HepG2 (cell line): ENCODE results near the gene ZNF853. TPM values are rescaled to one million over a fixed set of nuclear protein-coding genes. Genes with fewer than 3 reads are reported as not detected.
A peak's percentile ranks its signal among the peaks of the same experiment; 100 is the strongest.

Source experiments
- AGO2 ChIP-seq: fragments of 200-400 bp; formaldehyde crosslinking; optimal IDR thresholded peaks from 2 replicates; pipeline ENCODE3; 2017; ENCODE audit warnings: mild to moderate bottlenecking, low read depth, low read length, moderate library complexity
- ARNT2 ChIP-seq: sonication (generic); formaldehyde crosslinking; IDR thresholded peaks from 2 replicates; pipeline ENCODE4 v1.8.0; 2022; ENCODE audit warnings: mild to moderate bottlenecking, low read depth, missing genetic modification reagents, moderate library complexity
- FOXC1 ChIP-seq: sonication (generic); formaldehyde crosslinking; IDR thresholded peaks from 2 replicates; pipeline ENCODE4 v1.8.0; 2022; ENCODE audit warnings: mild to moderate bottlenecking, missing genetic modification reagents, borderline replicate concordance
- GTF2F1 ChIP-seq: fragments of 150-350 bp; IDR thresholded peaks from 2 replicates; pipeline ENCODE4 v1.6.1; 2014; ENCODE audit warnings: low read length
- IKZF1 ChIP-seq: fragments of 450-650 bp; IDR thresholded peaks from 2 replicates; pipeline ENCODE4 v1.7.1; 2016
- MEF2D ChIP-seq: sonication (generic); formaldehyde crosslinking; IDR thresholded peaks from 2 replicates; pipeline ENCODE4 v1.5.1; 2020; ENCODE audit warnings: mild to moderate bottlenecking, missing genetic modification reagents
- MIER3 ChIP-seq: IDR thresholded peaks from 2 replicates; pipeline ENCODE4 v1.6.1; 2016; ENCODE audit warnings: missing compliant biosample characterization, borderline replicate concordance
- SALL1 ChIP-seq: sonication (generic); formaldehyde crosslinking; IDR thresholded peaks from 2 replicates; pipeline ENCODE4 v1.8.0; 2022; ENCODE audit warnings: mild to moderate bottlenecking, missing genetic modification reagents
- SUZ12 ChIP-seq: fragments of 150-350 bp; IDR thresholded peaks from 2 replicates; pipeline ENCODE4 v1.6.1; 2014; ENCODE audit warnings: low read depth, low read length
- TAF1 ChIP-seq: sonication (generic); formaldehyde crosslinking; IDR thresholded peaks from 2 replicates; pipeline ENCODE4 v1.4.0; 2020; ENCODE audit warnings: missing genetic modification reagents
- TCF7L2 ChIP-seq: IDR thresholded peaks from 2 replicates; pipeline ENCODE4 v1.6.1; 2011; ENCODE audit warnings: mild to moderate bottlenecking, low read depth, low read length, moderate library complexity
- YEATS2 ChIP-seq: sonication (generic); formaldehyde crosslinking; IDR thresholded peaks from 2 replicates; pipeline ENCODE4 v1.4.0; 2020; ENCODE audit warnings: missing genetic modification reagents, borderline replicate concordance
- ZNF138 ChIP-seq: sonication (generic); formaldehyde crosslinking; IDR thresholded peaks from 2 replicates; pipeline ENCODE4 v1.5.0; 2020; ENCODE audit warnings: mild to moderate bottlenecking, low read depth, missing genetic modification reagents
- ZNF224 ChIP-seq: sonication (generic); formaldehyde crosslinking; IDR thresholded peaks from 2 replicates; pipeline ENCODE4 v1.5.0; 2020; ENCODE audit warnings: mild to moderate bottlenecking, missing genetic modification reagents
- ZNF317 ChIP-seq: sonication (generic); formaldehyde crosslinking; IDR thresholded peaks from 2 replicates; pipeline ENCODE4 v1.5.0; 2020; ENCODE audit warnings: mild to moderate bottlenecking, missing genetic modification reagents
- ZNF432 ChIP-seq: sonication (generic); formaldehyde crosslinking; IDR thresholded peaks from 2 replicates; pipeline ENCODE4 v1.5.0; 2020; ENCODE audit warnings: missing genetic modification reagents, mild to moderate bottlenecking, borderline replicate concordance
- ZNF558 ChIP-seq: sonication (generic); formaldehyde crosslinking; IDR thresholded peaks from 2 replicates; pipeline ENCODE4 v1.9.0; 2022; ENCODE audit warnings: mild to moderate bottlenecking, missing genetic modification reagents, borderline replicate concordance
- ZNF562 ChIP-seq: sonication (generic); formaldehyde crosslinking; IDR thresholded peaks from 2 replicates; pipeline ENCODE4 v1.8.0; 2022; ENCODE audit warnings: missing genetic modification reagents, borderline replicate concordance
- ZNF709 ChIP-seq: sonication (generic); formaldehyde crosslinking; IDR thresholded peaks from 2 replicates; pipeline ENCODE4 v1.5.0; 2020; ENCODE audit warnings: mild to moderate bottlenecking, missing genetic modification reagents
- ZNF749 ChIP-seq: sonication (generic); formaldehyde crosslinking; IDR thresholded peaks from 2 replicates; pipeline ENCODE4 v1.8.0; 2022; ENCODE audit warnings: mild to moderate bottlenecking, missing genetic modification reagents, moderate library complexity, borderline replicate concordance
- ZNF768 ChIP-seq: sonication (generic); formaldehyde crosslinking; IDR thresholded peaks from 2 replicates; pipeline ENCODE4 v1.4.0; 2020; ENCODE audit warnings: missing genetic modification reagents
- ZSCAN29 ChIP-seq: sonication (generic); formaldehyde crosslinking; conservative IDR thresholded peaks from 2 replicates; pipeline ENCODE4 v1.4.0; 2020; ENCODE audit warnings: mild to moderate bottlenecking, missing genetic modification reagents
- polyA plus RNA-seq, 8 experiments: library from polyadenylated mRNA; depleted of rRNA in 3 of 8; stranded (reverse) in 7 of 8; unstranded in 1 of 8; fragments of >200 nt; fragmentation: Illumina TruSeq in 4 of 8; extraction: Trizol in 4 of 8; gene quantifications; 2 replicates each; pipeline versions ENCODE4 v1.2.1 to v1.2.3, GENCODE V29; 2011 to 2016; ENCODE audit warnings: low read depth in 4 of 8, missing spikeins in 1 of 8, mixed read lengths in 1 of 8; ENCODE audit not compliant: insufficient read depth in 1 of 8
- total RNA-seq, 5 experiments: library from RNA; depleted of rRNA; stranded (reverse); fragments of >200 nt; fragmentation: Illumina TruSeq; extraction: Trizol; gene quantifications; 2 replicates each; pipeline ENCODE4 v1.2.3, GENCODE V29; 2016; ENCODE audit warnings: low read depth in 1 of 5
- TF ChIP-seq, protein P1 (sequence below): fragments of 450-650 bp; IDR thresholded peaks from 2 replicates; pipeline ENCODE4 v1.6.1; 2017
- TF ChIP-seq, protein P2 (sequence below): sonication (generic); formaldehyde crosslinking; conservative IDR thresholded peaks from 2 replicates; pipeline ENCODE4 v1.8.0; 2022; ENCODE audit warnings: low read depth, missing genetic modification reagents
- TF ChIP-seq, protein P3 (sequence below): sonication (generic); formaldehyde crosslinking; conservative IDR thresholded peaks from 2 replicates; pipeline ENCODE4 v1.4.0; 2020; ENCODE audit warnings: mild to moderate bottlenecking, missing genetic modification reagents, moderate library complexity

The ZNF853 gene
- total and polyA plus RNA-seq, 2 of the 13 experiments (the other 11 are each of a cell fraction or from before 2014, with no cell fraction given), result 2.1 to 6.2 TPM

DNA sequence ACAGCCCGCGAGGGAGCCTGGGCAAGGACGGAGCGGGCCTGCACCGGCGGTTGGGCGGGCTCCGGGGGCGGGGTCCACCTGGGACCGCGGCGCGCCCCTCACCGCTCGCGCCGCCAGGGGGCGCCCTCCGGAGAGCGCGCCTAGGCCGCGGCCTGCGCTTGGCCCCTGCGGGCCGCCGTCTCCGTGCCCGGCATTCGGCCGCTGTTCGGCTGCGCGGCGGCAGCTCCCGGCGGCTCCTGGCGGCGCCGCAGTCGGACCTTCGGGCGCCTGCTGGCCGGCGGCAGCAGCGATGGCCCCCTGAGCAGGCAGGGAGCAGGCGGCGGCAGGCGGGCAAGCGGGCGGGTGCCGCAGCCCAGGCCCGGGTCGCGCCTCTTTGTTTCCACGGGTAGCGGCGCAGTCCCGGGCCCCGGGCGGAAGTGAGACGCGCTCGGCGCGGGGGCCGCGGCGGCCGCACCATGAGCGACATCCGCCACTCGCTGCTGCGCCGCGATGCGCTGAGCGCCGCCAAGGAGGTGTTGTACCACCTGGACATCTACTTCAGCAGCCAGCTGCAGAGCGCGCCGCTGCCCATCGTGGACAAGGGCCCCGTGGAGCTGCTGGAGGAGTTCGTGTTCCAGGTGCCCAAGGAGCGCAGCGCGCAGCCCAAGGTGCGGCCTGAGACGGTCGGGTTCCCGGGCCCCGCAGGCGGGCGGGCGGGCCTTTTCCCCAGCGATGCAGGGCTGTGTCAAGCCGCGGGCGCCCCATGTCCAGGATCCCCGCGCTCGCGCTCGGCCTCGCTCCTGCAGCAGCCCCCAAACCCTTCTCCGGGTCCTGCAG is 25.4 kb upstream of the ZNF853 start, which contains the start of gene INTS15 (continued):
- TF ChIP-seq SALL1 (CRISPR knock-in tag) (peak; percentile 61; the same call in 1 of the 2 replicates), ZNF558 (CRISPR knock-in tag) (peak; percentile 55; the same call in 1 of the 2 replicates), ZNF317 (CRISPR knock-in tag) (no peak), IKZF1 (no peak), ZNF768 (0 out of 2 replicates have a peak, but pooled peaks have one; percentile 47), ARNT2 (CRISPR knock-in tag) (no peak; the same call in 1 of the 2 replicates), TAF1 (CRISPR knock-in tag) (peak; percentile 37; the same call in 1 of the 2 replicates), ZNF749 (CRISPR knock-in tag) (no peak; the same call in 1 of the 2 replicates), ZNF138 (CRISPR knock-in tag) (peak; percentile 82; the same call in 1 of the 2 replicates), ZSCAN29 (0 out of 2 replicates have a peak, but pooled peaks have one; percentile 60), GTF2F1 (no peak), AGO2 (peak; percentile 97), ZNF224 (no peak), YEATS2 (CRISPR knock-in tag) (no peak), ZNF432 (CRISPR knock-in tag) (no peak), ZNF562 (no peak), FOXC1 (CRISPR knock-in tag) (no peak), SUZ12 (no peak), TCF7L2 (no peak), MIER3 (no peak), MEF2D (CRISPR knock-in tag) (no peak), ZNF709 (0 out of 2 replicates have a peak, but pooled peaks have one; percentile 17)
- TF ChIP-seq, protein P1, sequence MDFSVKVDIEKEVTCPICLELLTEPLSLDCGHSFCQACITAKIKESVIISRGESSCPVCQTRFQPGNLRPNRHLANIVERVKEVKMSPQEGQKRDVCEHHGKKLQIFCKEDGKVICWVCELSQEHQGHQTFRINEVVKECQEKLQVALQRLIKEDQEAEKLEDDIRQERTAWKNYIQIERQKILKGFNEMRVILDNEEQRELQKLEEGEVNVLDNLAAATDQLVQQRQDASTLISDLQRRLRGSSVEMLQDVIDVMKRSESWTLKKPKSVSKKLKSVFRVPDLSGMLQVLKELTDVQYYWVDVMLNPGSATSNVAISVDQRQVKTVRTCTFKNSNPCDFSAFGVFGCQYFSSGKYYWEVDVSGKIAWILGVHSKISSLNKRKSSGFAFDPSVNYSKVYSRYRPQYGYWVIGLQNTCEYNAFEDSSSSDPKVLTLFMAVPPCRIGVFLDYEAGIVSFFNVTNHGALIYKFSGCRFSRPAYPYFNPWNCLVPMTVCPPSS, result no peak
- TF ChIP-seq, protein P2, sequence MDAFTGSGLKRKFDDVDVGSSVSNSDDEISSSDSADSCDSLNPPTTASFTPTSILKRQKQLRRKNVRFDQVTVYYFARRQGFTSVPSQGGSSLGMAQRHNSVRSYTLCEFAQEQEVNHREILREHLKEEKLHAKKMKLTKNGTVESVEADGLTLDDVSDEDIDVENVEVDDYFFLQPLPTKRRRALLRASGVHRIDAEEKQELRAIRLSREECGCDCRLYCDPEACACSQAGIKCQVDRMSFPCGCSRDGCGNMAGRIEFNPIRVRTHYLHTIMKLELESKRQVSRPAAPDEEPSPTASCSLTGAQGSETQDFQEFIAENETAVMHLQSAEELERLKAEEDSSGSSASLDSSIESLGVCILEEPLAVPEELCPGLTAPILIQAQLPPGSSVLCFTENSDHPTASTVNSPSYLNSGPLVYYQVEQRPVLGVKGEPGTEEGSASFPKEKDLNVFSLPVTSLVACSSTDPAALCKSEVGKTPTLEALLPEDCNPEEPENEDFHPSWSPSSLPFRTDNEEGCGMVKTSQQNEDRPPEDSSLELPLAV (CRISPR knock-in tag), result no peak
- TF ChIP-seq, protein P3, sequence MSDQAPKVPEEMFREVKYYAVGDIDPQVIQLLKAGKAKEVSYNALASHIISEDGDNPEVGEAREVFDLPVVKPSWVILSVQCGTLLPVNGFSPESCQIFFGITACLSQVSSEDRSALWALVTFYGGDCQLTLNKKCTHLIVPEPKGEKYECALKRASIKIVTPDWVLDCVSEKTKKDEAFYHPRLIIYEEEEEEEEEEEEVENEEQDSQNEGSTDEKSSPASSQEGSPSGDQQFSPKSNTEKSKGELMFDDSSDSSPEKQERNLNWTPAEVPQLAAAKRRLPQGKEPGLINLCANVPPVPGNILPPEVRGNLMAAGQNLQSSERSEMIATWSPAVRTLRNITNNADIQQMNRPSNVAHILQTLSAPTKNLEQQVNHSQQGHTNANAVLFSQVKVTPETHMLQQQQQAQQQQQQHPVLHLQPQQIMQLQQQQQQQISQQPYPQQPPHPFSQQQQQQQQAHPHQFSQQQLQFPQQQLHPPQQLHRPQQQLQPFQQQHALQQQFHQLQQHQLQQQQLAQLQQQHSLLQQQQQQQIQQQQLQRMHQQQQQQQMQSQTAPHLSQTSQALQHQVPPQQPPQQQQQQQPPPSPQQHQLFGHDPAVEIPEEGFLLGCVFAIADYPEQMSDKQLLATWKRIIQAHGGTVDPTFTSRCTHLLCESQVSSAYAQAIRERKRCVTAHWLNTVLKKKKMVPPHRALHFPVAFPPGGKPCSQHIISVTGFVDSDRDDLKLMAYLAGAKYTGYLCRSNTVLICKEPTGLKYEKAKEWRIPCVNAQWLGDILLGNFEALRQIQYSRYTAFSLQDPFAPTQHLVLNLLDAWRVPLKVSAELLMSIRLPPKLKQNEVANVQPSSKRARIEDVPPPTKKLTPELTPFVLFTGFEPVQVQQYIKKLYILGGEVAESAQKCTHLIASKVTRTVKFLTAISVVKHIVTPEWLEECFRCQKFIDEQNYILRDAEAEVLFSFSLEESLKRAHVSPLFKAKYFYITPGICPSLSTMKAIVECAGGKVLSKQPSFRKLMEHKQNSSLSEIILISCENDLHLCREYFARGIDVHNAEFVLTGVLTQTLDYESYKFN (CRISPR knock-in tag), result no peak
